Measurements from ENCODE around the gene TXNRD1. TPM values are rescaled to one million over a fixed set of nuclear protein-coding genes. Genes with fewer than 3 reads are reported as not detected.

Gene TXNRD1
- total RNA-seq, 2 donors from 2014 or later, result 83.4 to 144 TPM

- DNase-seq, result peak; percentile 46
- 91 to 92% methylated on average over 9 to 17 of the region's 17 CpGs for WGBS, 2 experiments (ENCODE audit: insufficient coverage in 1 of 2, insufficient read length in 1 of 2)
- Histone ChIP-seq H3K36me3 (ENCODE audit: control insufficient read depth, insufficient read depth, low read length) (peaks cover 11% of the 10 kb centered on the region), H3K9ac (ENCODE audit: extremely low read depth, low read length, poor library complexity, severe bottlenecking) (no peak overlapping the region), H3K27ac (ENCODE audit: low read depth, low read length) (no peak overlapping the region), H3K4me1 (ENCODE audit: control insufficient read depth, insufficient read depth, low read length) (no peaks in the 10 kb centered on the region), H3K27me3 (ENCODE audit: control insufficient read depth, insufficient read depth, low read length, poor library complexity, severe bottlenecking) (no peaks in the 10 kb centered on the region), H3K9me3 (ENCODE audit: control insufficient read depth, low read length) (peaks cover 12% of the 10 kb centered on the region), H3K4me3 (ENCODE audit: low read length) (no peak overlapping the region)
- TF ChIP-seq CTCF (conservative IDR thresholded peaks at IDR 0.05), result no peak
- H3K36me3 Mint-ChIP-seq (ENCODE audit: low read depth), result peaks cover 9% of the 10 kb centered on the region
- H3K4me1 Mint-ChIP-seq, result no peaks in the 10 kb centered on the region
- peak overlapping the region; percentile 41 for H3K27ac Mint-ChIP-seq
- H3K4me3 Mint-ChIP-seq, result no peak overlapping the region
- no peaks in the 10 kb centered on the region for H3K27me3 Mint-ChIP-seq (ENCODE audit: insufficient read depth)
- H3K9me3 Mint-ChIP-seq, result peaks cover 13% of the 10 kb centered on the region
These were observed 140.9 kb downstream of the TXNRD1 start for GRCh38 chr12:104356231-104357115.

GRCh38 chr12:104357421-104357952 is 141.9 kb downstream of the TXNRD1 start:
- Mint-ChIP-seq H3K4me1 (no peaks in the 10 kb centered on the region), H3K4me3 (no peak overlapping the region), H3K36me3 (ENCODE audit: low read depth) (peaks cover 13% of the 10 kb centered on the region), H3K27me3 (ENCODE audit: insufficient read depth) (no peaks in the 10 kb centered on the region), H3K27ac (no peak overlapping the region), H3K9me3 (peaks cover 18% of the 10 kb centered on the region)
- Histone ChIP-seq H3K9me3 (ENCODE audit: control insufficient read depth, low read length) (peaks cover 18% of the 10 kb centered on the region), H3K36me3 (ENCODE audit: control insufficient read depth, insufficient read depth, low read length) (peaks cover 4% of the 10 kb centered on the region), H3K27ac (ENCODE audit: low read depth, low read length) (no peak overlapping the region), H3K4me3 (ENCODE audit: low read length) (no peak overlapping the region), H3K9ac (ENCODE audit: extremely low read depth, low read length, poor library complexity, severe bottlenecking) (no peak overlapping the region), H3K27me3 (ENCODE audit: control insufficient read depth, insufficient read depth, low read length, poor library complexity, severe bottlenecking) (no peaks in the 10 kb centered on the region), H3K4me1 (ENCODE audit: control insufficient read depth, insufficient read depth, low read length) (no peaks in the 10 kb centered on the region)
- WGBS, 2 experiments (ENCODE audit: insufficient coverage in 1 of 2, insufficient read length in 1 of 2), result 75% methylated on average over 1 of the region's 1 CpG; no CpG with 5 or more reads in 1 of the 2 experiments
- DNase-seq, result peak; percentile 64
- no peak for TF ChIP-seq CTCF (conservative IDR thresholded peaks at IDR 0.05)

GRCh38 chr12:104358353-104359003 is 142.9 kb downstream of the TXNRD1 start:
- H3K9me3 Mint-ChIP-seq, result peaks cover 18% of the 10 kb centered on the region
- WGBS, 2 experiments (ENCODE audit: insufficient coverage in 1 of 2, insufficient read length in 1 of 2), result 80 to 86% methylated on average over 4 to 5 of the region's 5 CpGs
- Histone ChIP-seq H3K27ac (ENCODE audit: low read depth, low read length) (no peak overlapping the region), H3K9me3 (ENCODE audit: control insufficient read depth, low read length) (peaks cover 18% of the 10 kb centered on the region), H3K27me3 (ENCODE audit: control insufficient read depth, insufficient read depth, low read length, poor library complexity, severe bottlenecking) (no peaks in the 10 kb centered on the region), H3K36me3 (ENCODE audit: control insufficient read depth, insufficient read depth, low read length) (no peaks in the 10 kb centered on the region), H3K4me1 (ENCODE audit: control insufficient read depth, insufficient read depth, low read length) (no peaks in the 10 kb centered on the region), H3K4me3 (ENCODE audit: low read length) (no peak overlapping the region), H3K9ac (ENCODE audit: extremely low read depth, low read length, poor library complexity, severe bottlenecking) (no peak overlapping the region)
- TF ChIP-seq CTCF (conservative IDR thresholded peaks at IDR 0.05), result peak; percentile 87
- H3K27ac Mint-ChIP-seq, result no peak overlapping the region
- DNase-seq, result peak; percentile 91
- no peaks in the 10 kb centered on the region for H3K4me1 Mint-ChIP-seq
- H3K36me3 Mint-ChIP-seq (ENCODE audit: low read depth), result peaks cover 13% of the 10 kb centered on the region
- no peaks in the 10 kb centered on the region for H3K27me3 Mint-ChIP-seq (ENCODE audit: insufficient read depth)
- H3K4me3 Mint-ChIP-seq, result no peak overlapping the region
